ENCODE results near the gene EDDM13.
"Not testable (repeated sequence)": the region's sequence is repeated elsewhere in the genome, so short reads cannot be mapped to it uniquely, and the experiment has no call there.

Gene EDDM13

GRCh38 chr19:56272161-56272798 lies at the start of gene EDDM13:
EDDM13 (plus strand) TSS chr19:56272748; CDS start chr19:56272835, 87 bp downstream.
- no peak for DNase-seq (ENCODE audit: insufficient read length, low spot score)
- FAIRE-seq: no peak
- no peak for TF ChIP-seq POLR2A (IDR thresholded peaks at IDR 0.05; ENCODE audit: low read depth, low read length)

- TF ChIP-seq POLR2A (IDR thresholded peaks at IDR 0.05; ENCODE audit: low read depth, low read length): no peak
- DNase-seq (ENCODE audit: insufficient read length, low spot score) (no peak), FAIRE-seq (no peak)
These were observed 49.6 kb upstream of the EDDM13 start for GRCh38 chr19:56222901-56223300.

- DNase-seq (ENCODE audit: insufficient read length, low spot score) (no peak), FAIRE-seq (no peak)
- TF ChIP-seq POLR2A (IDR thresholded peaks at IDR 0.05; ENCODE audit: low read depth, low read length): no peak
These were observed 49.1 kb upstream of the EDDM13 start for GRCh38 chr19:56223481-56223880.

GRCh38 chr19:56245121-56245740 lies 27.3 kb upstream of the EDDM13 start:
- TF ChIP-seq POLR2A (IDR thresholded peaks at IDR 0.05; ENCODE audit: low read depth, low read length): no peak
- FAIRE-seq (no peak), DNase-seq (ENCODE audit: insufficient read length, low spot score) (peak; percentile 64)

- FAIRE-seq; DNase-seq (ENCODE audit: insufficient read length, low spot score): not testable (repeated sequence)
These were observed 26.8 kb upstream of the EDDM13 start for GRCh38 chr19:56245764-56246163.

- not testable (repeated sequence) for DNase-seq (ENCODE audit: insufficient read length, low spot score); FAIRE-seq
These were observed 23.7 kb upstream of the EDDM13 start for GRCh38 chr19:56248736-56249338.

GRCh38 chr19:56252699-56253422 lies 19.7 kb upstream of the EDDM13 start:
- no peak for FAIRE-seq
- DNase-seq (ENCODE audit: insufficient read length, low spot score): peak; percentile 90
- TF ChIP-seq POLR2A (IDR thresholded peaks at IDR 0.05; ENCODE audit: low read depth, low read length): no peak

- TF ChIP-seq POLR2A (IDR thresholded peaks at IDR 0.05; ENCODE audit: low read depth, low read length): no peak
- DNase-seq (ENCODE audit: insufficient read length, low spot score) (peak; percentile 42), FAIRE-seq (no peak)
These were observed 18.8 kb upstream of the EDDM13 start for GRCh38 chr19:56253737-56254136.

- FAIRE-seq (no peak), DNase-seq (ENCODE audit: insufficient read length, low spot score) (no peak)
- no peak for TF ChIP-seq POLR2A (IDR thresholded peaks at IDR 0.05; ENCODE audit: low read depth, low read length)
These were observed 14.3 kb upstream of the EDDM13 start for GRCh38 chr19:56258272-56258671.

GRCh38 chr19:56261145-56261544 lies 11.4 kb upstream of the EDDM13 start:
- no peak for TF ChIP-seq POLR2A (IDR thresholded peaks at IDR 0.05; ENCODE audit: low read depth, low read length)
- DNase-seq (ENCODE audit: insufficient read length, low spot score): no peak
- no peak for FAIRE-seq

- not testable (repeated sequence) for FAIRE-seq; DNase-seq (ENCODE audit: insufficient read length, low spot score)
These were observed 10.6 kb upstream of the EDDM13 start for GRCh38 chr19:56261932-56262331.

- no peak for DNase-seq (ENCODE audit: insufficient read length, low spot score)
- FAIRE-seq: no peak
- TF ChIP-seq POLR2A (IDR thresholded peaks at IDR 0.05; ENCODE audit: low read depth, low read length): no peak
These were observed 9.2 kb upstream of the EDDM13 start for GRCh38 chr19:56263319-56263718.

GRCh38 chr19:56266051-56266450 lies 6.5 kb upstream of the EDDM13 start:
- FAIRE-seq: no peak
- TF ChIP-seq POLR2A (IDR thresholded peaks at IDR 0.05; ENCODE audit: low read depth, low read length): no peak
- no peak for DNase-seq (ENCODE audit: insufficient read length, low spot score)

GRCh38 chr19:56269348-56269747 lies 3.2 kb upstream of the EDDM13 start:
- TF ChIP-seq POLR2A (IDR thresholded peaks at IDR 0.05; ENCODE audit: low read depth, low read length): no peak
- FAIRE-seq: no peak
- DNase-seq (ENCODE audit: insufficient read length, low spot score): no peak
